Stimulated activated CD4-positive, alpha-beta T cell treated with anti-CD3 and anti-CD28 coated beads, Interleukin-4, amount 100 ng/mL, for 48 hours (primary cell): ENCODE data around the gene GYG1.
"Not testable (repeated sequence)": the region's sequence is repeated elsewhere in the genome, so short reads cannot be mapped to it uniquely, and the experiment has no call there.

Source experiments
- DNase-seq, 2 donors: peaks; one replicate each; pipeline ENCODE4 v3.0.0-alpha.2; 2020; ENCODE audit warnings: low read depth in 2 of 2

The GYG1 gene

GRCh38 chr3:148987551-148987950 is 3.8 kb upstream of the GYG1 start:
- DNase-seq, result not testable (repeated sequence)

DNA sequence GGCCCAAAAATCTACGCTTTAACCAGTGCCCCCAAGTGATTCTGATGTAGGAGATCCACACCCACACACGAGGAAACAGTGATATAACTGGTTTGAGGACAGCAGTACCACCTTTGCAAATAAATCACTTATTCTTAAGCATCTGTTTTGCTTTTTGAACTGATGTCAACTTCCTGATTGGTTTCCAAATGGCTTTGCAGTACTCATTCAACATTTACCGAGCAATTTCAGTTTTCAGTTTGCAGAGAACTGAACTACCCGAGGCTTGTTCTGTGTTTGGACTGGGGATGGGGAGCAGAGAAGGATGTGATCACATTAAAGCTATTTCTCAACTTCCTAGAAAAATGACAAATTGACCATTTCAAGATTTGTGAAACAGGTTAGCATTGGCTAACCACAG is 1.1 kb upstream of the GYG1 start:
- no peak for DNase-seq

DNA sequence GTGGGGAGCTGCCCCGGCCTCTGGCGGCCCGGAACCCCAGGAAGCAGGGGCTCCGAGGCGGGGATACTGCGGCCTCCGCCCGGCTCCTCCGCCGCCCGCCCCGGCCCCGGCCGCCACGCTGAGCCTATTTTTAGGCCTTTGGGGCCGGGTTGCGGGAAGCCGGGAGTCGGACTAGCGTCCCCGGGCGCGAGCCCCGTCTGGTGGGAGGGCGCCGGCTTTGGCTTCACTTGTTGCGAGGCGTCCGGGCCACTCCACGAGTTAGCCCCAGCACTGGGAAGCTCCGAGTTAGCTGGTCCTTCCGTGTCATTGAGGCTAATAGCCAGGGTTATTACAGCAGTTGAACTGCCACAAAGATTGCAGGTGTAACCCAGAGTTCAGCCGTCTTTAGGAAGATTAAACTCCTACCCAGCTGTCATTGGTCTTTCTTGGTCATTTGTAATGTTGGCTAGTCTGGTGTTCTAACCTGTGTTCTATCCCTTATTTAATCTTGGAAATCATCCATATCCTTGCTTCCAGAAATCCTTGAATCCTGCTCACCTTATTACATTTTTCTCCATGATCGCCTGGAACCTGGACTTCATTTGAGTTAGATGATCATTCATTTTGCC is 791 bp downstream of the GYG1 start:
- peak in 1 of 2 donors; percentile 12 for DNase-seq

GRCh38 chr3:148992635-148993255 is 1.4 kb downstream of the GYG1 start:
- no peak for DNase-seq

- no peak for DNase-seq
Observed at GRCh38 chr3:148997623-148998022, 6.3 kb downstream of the GYG1 start.

DNA sequence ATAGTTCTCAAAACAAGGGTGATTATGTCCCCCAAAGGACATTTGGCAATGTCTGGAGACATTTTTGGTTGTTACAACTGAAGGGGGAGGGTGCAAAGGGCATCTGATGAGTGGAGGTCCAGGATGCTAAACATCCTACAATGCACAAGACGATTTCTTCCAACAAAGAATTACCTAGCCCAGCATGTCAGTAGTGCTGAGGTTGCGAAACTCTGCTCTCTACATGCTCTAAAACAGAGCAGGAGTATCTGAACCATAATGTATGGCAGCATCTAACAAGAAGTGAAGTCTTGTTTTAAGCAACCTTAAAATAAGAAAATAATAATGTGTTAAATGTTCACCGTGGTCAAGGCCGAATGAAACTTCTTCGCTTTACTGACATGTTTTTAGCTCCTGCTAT is 7.0 kb downstream of the GYG1 start:
- DNase-seq, result no peak

- no peak for DNase-seq
Observed at GRCh38 chr3:148998715-148999423, 7.5 kb downstream of the GYG1 start.

- no peak for DNase-seq
Observed at GRCh38 chr3:148999806-149000205, 8.5 kb downstream of the GYG1 start.

GRCh38 chr3:149000206-149000745 is 8.9 kb downstream of the GYG1 start:
- DNase-seq, result no peak

DNA sequence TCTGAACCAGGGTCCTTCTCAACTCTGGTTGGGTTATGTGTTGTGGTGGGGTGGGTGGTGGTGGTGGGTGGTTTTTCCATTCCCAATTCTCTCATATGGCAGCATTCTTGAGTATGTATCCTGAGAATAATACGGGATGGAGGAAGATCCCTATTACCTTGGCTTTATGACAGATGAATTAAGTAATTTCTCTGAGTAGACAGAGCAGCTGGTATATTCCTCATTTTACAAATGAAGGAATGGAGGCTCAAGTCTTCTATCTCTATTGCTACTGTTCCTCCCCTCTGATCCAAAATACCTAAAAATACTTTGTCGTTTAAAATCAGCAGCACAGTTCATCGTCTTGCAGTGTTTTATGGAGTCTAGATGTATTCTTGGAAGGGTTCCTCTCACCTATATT is 10.4 kb downstream of the GYG1 start:
- DNase-seq, result no peak

GRCh38 chr3:149003653-149004305 is 12.4 kb downstream of the GYG1 start:
- DNase-seq, result no peak

DNA sequence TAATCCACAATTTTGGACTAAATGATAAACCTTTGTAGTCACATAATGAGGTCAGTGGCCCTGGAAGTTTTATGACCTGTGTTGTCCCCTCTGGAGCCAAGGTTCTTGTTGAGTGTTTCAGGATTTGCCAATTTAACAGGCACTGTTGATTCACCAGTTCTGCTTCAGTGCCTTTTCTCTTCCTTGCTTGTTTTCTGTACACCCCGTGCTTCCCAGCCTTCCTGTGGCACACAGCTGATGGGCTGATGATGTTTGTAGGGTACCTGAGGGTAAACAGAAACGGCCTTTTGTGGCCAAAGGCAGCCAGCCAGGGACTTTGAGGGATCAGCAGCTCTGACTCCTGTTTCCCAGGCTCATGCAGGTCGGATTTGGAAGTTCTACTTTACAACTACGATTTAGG is 13.3 kb downstream of the GYG1 start:
- DNase-seq, result no peak

DNA sequence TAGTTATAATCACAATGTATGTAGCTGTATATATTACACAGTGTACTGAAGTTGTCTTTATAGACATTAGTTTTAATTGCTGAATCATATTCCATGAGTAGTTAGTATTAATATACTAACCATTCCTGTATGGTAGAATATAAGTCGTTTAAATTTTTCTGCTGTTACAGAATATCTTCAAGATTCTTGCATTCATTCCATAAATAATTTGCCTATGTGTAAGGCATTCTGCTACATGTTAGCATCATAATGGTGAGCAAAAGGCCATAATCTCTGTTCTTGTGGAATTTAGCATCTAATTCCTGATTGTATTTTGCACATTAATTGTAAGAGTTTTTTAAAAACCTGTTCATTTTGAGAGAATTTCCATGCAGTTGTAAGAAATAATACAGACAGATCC is 14.1 kb downstream of the GYG1 start:
- no peak for DNase-seq

- DNase-seq, result no peak
Observed at GRCh38 chr3:149007567-149008257, 16.4 kb downstream of the GYG1 start.

- no peak for DNase-seq
Observed at GRCh38 chr3:149009732-149010131, 18.4 kb downstream of the GYG1 start.

GRCh38 chr3:149010504-149010951 is 19.2 kb downstream of the GYG1 start:
- no peak for DNase-seq

- DNase-seq, result no peak
Observed at GRCh38 chr3:149010966-149011365, 19.6 kb downstream of the GYG1 start.

- no peak for DNase-seq
Observed at GRCh38 chr3:149011676-149012075, 20.3 kb downstream of the GYG1 start.

DNA sequence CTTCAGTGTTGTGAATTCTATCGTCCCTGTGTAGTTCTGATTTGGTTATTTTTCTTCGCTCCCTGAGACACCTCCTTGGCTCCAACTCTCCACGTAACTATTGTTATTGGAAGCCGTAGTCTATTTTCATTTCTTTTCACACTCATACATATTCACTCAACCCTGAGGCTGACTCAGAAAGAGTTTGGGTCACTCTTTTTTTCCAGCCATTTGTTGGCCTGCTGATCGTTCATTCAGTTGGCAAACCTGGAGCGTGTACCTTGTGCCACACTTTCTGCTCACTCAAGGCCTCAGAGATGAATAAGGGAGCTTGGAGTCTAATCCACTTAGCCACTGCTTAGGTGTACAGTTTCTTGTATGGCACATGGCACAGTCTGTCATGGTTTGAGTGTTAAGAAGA is 22.4 kb downstream of the GYG1 start:
- DNase-seq, result no peak

- DNase-seq, result no peak
Observed at GRCh38 chr3:149015393-149015792, 24.1 kb downstream of the GYG1 start.

DNA sequence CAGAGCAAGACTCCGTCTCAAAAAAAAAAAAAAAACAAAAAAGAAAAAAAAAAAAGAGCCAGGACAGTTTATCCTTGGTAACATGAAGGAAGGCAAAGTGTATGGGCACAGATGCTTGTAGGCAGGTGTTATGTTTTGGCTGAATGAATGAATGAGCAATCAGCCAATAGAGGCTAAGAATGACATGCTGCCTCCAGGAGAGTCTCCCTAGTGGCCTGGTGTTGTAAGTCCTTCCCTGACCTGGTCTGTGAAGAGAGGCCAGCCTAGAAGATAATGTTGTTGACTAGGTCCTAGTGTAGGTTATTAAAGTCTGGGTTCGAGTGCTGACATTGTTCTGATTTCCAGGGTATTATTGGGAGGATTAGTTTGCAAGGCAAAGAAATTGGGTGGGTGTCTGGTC is 24.9 kb downstream of the GYG1 start:
- no peak for DNase-seq
